Type B pancreatic cell (in vitro differentiated cells): Measurements from ENCODE around the gene LRMDA. TPM values are rescaled to one million over a fixed set of nuclear protein-coding genes. Genes with fewer than 3 reads are reported as not detected.

Experiments
- DNase-seq: peaks from one replicate; pipeline ENCODE4 v3.0.0; 2021; ENCODE audit warnings: mixed read lengths; ENCODE audit not compliant: unreplicated experiment; ENCODE audit errors: extremely low spot score
- H3K27ac Mint-ChIP-seq: 2 replicates; pipeline ENCODE4 v1.8.0; 2021; ENCODE audit warnings: mild to moderate bottlenecking, mixed read lengths
- H3K27me3 Mint-ChIP-seq: 2 replicates; pipeline ENCODE4 v1.8.0; 2021; ENCODE audit warnings: mixed read lengths
- H3K36me3 Mint-ChIP-seq: 2 replicates; pipeline ENCODE4 v1.8.0; 2021; ENCODE audit warnings: mixed read lengths
- H3K4me1 Mint-ChIP-seq: one replicate; pipeline ENCODE4 v1.8.0; 2021; ENCODE audit warnings: mixed read lengths; ENCODE audit not compliant: unreplicated experiment
- H3K4me3 Mint-ChIP-seq: 2 replicates; pipeline ENCODE4 v1.8.0; 2021; ENCODE audit warnings: mild to moderate bottlenecking, mixed read lengths
- H3K9me3 Mint-ChIP-seq: 2 replicates; pipeline ENCODE4 v1.8.0; 2021; ENCODE audit warnings: mixed read lengths
- total RNA-seq: library from RNA; stranded (reverse); gene quantifications from 2 replicates; pipeline ENCODE4 v1.2.1, GENCODE V29; 2021; ENCODE audit warnings: low replicate concordance
- TF ChIP-seq, protein P1 (sequence below): fragments of 200-600 bp; sonication (generic); conservative IDR thresholded peaks from 2 replicates; pipeline ENCODE4 v1.5.0; 2021; ENCODE audit warnings: antibody characterized with exemption, mild to moderate bottlenecking

LRMDA gene
- total RNA-seq, 1 donor from 2014 or later = 2.0 TPM

DNA sequence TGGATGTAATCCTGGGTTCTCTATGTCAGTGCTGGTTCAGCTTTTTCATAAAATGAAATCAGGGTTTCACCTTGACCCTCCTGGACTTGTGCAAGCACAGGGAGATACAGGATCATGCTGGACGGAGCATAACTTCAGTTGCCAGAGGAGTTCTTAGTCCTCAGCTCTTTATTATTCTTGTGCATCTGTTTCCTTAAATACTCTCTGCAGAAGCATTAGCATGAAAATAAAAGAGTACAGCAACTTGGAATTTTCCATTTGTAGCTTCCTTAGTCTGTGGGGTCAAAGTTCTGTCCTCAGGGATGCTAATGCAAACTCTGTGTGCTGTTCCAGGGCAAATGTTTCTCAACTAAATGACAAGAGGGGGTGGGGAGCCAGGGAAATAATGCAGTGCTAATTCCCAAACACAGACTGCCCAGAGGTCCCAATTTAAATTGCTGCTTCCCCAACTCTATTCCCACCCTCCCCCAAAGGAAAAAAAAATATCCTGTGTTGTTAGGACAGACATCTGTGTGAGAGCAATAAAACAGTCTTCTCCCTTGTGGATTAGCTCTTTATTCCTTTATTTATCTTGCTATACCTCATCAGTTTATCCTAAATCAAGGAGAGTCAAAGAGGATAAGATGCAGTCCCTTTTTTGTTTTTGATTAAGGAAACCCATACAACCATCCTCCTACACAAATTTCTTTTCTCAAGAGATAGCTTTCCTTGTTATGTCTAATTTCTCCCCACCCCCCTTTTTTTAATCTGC lies 905.0 kb downstream of the LRMDA start:
- H3K4me3 Mint-ChIP-seq = peak overlapping the region; percentile 13
- H3K9me3 Mint-ChIP-seq = peaks cover 14% of the 10 kb centered on the region
- no peaks in the 10 kb centered on the region for H3K36me3 Mint-ChIP-seq
- H3K4me1 Mint-ChIP-seq = peaks cover 30% of the 10 kb centered on the region
- DNase-seq = no peak
- TF ChIP-seq, protein P1, sequence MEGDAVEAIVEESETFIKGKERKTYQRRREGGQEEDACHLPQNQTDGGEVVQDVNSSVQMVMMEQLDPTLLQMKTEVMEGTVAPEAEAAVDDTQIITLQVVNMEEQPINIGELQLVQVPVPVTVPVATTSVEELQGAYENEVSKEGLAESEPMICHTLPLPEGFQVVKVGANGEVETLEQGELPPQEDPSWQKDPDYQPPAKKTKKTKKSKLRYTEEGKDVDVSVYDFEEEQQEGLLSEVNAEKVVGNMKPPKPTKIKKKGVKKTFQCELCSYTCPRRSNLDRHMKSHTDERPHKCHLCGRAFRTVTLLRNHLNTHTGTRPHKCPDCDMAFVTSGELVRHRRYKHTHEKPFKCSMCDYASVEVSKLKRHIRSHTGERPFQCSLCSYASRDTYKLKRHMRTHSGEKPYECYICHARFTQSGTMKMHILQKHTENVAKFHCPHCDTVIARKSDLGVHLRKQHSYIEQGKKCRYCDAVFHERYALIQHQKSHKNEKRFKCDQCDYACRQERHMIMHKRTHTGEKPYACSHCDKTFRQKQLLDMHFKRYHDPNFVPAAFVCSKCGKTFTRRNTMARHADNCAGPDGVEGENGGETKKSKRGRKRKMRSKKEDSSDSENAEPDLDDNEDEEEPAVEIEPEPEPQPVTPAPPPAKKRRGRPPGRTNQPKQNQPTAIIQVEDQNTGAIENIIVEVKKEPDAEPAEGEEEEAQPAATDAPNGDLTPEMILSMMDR = no peak
- H3K27ac Mint-ChIP-seq = no peak overlapping the region
- no peaks in the 10 kb centered on the region for H3K27me3 Mint-ChIP-seq

DNA sequence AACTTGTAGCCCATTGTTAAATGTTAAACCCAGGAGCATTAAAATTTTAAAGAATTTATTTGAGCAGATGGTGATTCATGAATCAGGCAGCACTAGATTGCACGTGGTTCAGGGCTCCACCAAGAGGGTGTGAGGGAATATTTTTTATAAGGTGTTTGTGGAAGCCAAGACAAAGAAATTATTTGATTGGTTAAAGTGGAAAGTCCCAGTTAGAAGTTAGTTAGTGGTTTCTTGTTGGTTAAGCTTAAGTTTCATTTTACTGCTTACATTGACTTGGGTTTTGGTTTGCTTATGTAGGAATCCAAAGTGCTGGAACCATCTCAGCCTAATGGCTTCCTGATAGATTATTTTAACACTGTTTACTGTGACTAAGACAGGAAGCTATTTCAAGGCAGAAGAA lies 906.2 kb downstream of the LRMDA start:
- no peak for DNase-seq
- TF ChIP-seq, protein P1 = no peak
- Mint-ChIP-seq H3K36me3 (no peaks in the 10 kb centered on the region), H3K4me3 (no peak overlapping the region), H3K4me1 (peaks cover 31% of the 10 kb centered on the region), H3K27ac (no peak overlapping the region), H3K27me3 (no peaks in the 10 kb centered on the region), H3K9me3 (peaks cover 14% of the 10 kb centered on the region)

DNA sequence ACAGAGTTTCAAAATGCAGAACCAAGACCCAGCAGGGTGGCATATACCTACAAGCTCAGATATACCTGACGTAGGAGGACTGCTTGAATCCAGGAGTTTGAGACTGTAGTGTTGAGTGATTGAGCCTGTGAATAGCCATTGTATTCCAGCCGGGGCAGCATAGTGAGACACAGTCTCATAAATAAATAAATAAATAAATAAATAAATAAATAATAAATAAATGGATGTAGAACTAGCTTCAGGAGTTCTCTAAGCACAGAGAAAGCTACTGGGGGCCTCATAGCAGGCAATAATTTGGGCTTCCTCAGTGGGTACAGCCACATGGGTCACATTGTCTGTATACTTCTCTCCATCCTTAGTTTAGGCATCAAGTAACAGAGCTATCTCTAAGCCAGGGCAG lies 906.8 kb downstream of the LRMDA start:
- H3K36me3 Mint-ChIP-seq = no peaks in the 10 kb centered on the region
- H3K4me3 Mint-ChIP-seq = no peak overlapping the region
- H3K27ac Mint-ChIP-seq = no peak overlapping the region
- TF ChIP-seq, protein P1 = no peak
- no peak for DNase-seq
- peaks cover 14% of the 10 kb centered on the region for H3K9me3 Mint-ChIP-seq
- peaks cover 31% of the 10 kb centered on the region for H3K4me1 Mint-ChIP-seq
- H3K27me3 Mint-ChIP-seq = no peaks in the 10 kb centered on the region

- TF ChIP-seq, protein P1 = no peak
- H3K27ac Mint-ChIP-seq = no peak overlapping the region
- H3K9me3 Mint-ChIP-seq = peaks cover 7% of the 10 kb centered on the region
- H3K4me3 Mint-ChIP-seq = no peak overlapping the region
- no peaks in the 10 kb centered on the region for H3K36me3 Mint-ChIP-seq
- H3K27me3 Mint-ChIP-seq = no peaks in the 10 kb centered on the region
- H3K4me1 Mint-ChIP-seq = peaks cover 13% of the 10 kb centered on the region
- DNase-seq = no peak
Measured at GRCh38 chr10:76341740-76342139, 910.3 kb downstream of the LRMDA start.

DNA sequence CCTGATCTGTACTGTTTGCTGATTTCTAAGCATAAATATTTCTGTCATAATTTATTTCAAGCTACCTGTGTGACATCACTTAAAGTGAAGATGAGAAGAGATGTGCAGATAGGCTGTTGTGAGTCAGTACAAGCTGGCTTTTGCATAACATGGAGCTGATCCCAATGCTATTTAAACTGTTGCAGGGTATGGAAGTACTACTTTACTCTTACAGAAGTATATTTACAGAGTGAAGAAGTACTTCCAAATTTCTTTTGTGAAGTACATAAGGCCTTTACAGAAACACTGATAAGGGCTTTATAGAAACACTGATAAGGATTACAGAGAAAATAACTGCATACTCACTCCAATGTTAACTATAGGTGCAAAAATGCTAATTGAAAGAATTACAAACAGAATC lies 911.6 kb downstream of the LRMDA start:
- peaks cover 6% of the 10 kb centered on the region for H3K4me1 Mint-ChIP-seq
- H3K27me3 Mint-ChIP-seq = no peaks in the 10 kb centered on the region
- no peaks in the 10 kb centered on the region for H3K9me3 Mint-ChIP-seq
- no peaks in the 10 kb centered on the region for H3K36me3 Mint-ChIP-seq
- DNase-seq = no peak
- TF ChIP-seq, protein P1 = no peak
- H3K27ac Mint-ChIP-seq = no peak overlapping the region
- no peak overlapping the region for H3K4me3 Mint-ChIP-seq
